HCT116 (cell line): ENCODE measurements around the gene AK5. TPM values are rescaled to one million over a fixed set of nuclear protein-coding genes. Genes with fewer than 3 reads are reported as not detected.

ENCODE experiments used
- ATAC-seq: fragments of 200-7000 bp; cut with Tn5 transposase; 2 replicates; pipeline ENCODE4 v1.9.1; 2020; ENCODE audit warnings: mild to moderate bottlenecking, moderate library complexity
- BruUV-seq: library from RNA; stranded (reverse); fragments of 400-500 nt; replicated peaks from 2 replicates; lab custom pipeline; 2021; lab: Mats Ljungman, UMichigan
- CTCF ChIA-PET: fragments of 300-600 bp; sonication (Branson Sonifier 250); formaldehyde crosslinking; loops from one replicate; lab custom pipeline; 2021; ENCODE audit warnings: antibody characterized with exemption; lab: Charles Lee
- POLR2A ChIA-PET: fragments of 300-600, 350-600 bp; sonication (Branson Sonifier 250); formaldehyde crosslinking; loops from one replicate; lab custom pipeline; 2021; ENCODE audit warnings: antibody characterized with exemption; lab: Charles Lee
- RAD21 ChIA-PET, 2 experiments: fragments of 300-600 bp; sonication (Branson Sonifier 250); formaldehyde crosslinking; loops; one replicate each; lab custom pipeline; 2023; ENCODE audit warnings: low total read pairs in 2 of 2; ENCODE audit not compliant: uncharacterized antibody in 2 of 2, unreplicated experiment in 2 of 2, low non-redundant PET in 1 of 2; lab: Charles Lee
- DNase-seq: peaks from one replicate; pipeline ENCODE4 v3.0.0-alpha.2; 2010; ENCODE audit warnings: low read depth, low spot score
- H2AFZ ChIP-seq: fragments of 200-600 bp; shearing (Covaris generic), sonication (generic); 2 replicates; pipeline ENCODE4 v1.6.1; 2017; ENCODE audit warnings: low read depth, mixed run types, mixed read lengths, antibody characterized with exemption, low read length; ENCODE audit not compliant: poor library complexity, severe bottlenecking
- H3K27ac ChIP-seq: 2 replicates; pipeline ENCODE4 v1.5.1; 2012; ENCODE audit warnings: low read depth, low read length
- H3K27me3 ChIP-seq: fragments of 200-600 bp; sonication (generic); 2 replicates; pipeline ENCODE4 v1.6.1; 2016; ENCODE audit warnings: mixed run types, low read length, mixed read lengths; ENCODE audit not compliant: insufficient read depth
- H3K36me3 ChIP-seq, 2 experiments: fragments of 200-500 bp in 1 of 2; fragments of 200-600 bp in 1 of 2; sonication (Bioruptor generic) in 1 of 2; sonication (generic) in 1 of 2; 2 replicates each; pipeline versions ENCODE4 v1.5.1 to v1.6.1; 2014 to 2016; ENCODE audit warnings: low read length in 2 of 2, inconsistent platforms in 1 of 2, mixed read lengths in 1 of 2, mixed run types in 1 of 2; ENCODE audit not compliant: insufficient read depth in 2 of 2, control insufficient read depth in 1 of 2
- H3K4me1 ChIP-seq, 2 experiments: fragments of 200-600 bp in 1 of 2; sonication (generic) in 1 of 2; 2 replicates each; pipeline versions ENCODE4 v1.5.1 to v1.6.1; 2012 to 2017; ENCODE audit warnings: low read length in 2 of 2, inconsistent platforms in 1 of 2, mild to moderate bottlenecking in 1 of 2, mixed read lengths in 1 of 2, mixed run types in 1 of 2, moderate library complexity in 1 of 2; ENCODE audit not compliant: insufficient read depth in 2 of 2, control insufficient read depth in 1 of 2
- H3K4me2 ChIP-seq: fragments of 200-600 bp; sonication (generic); 2 replicates; pipeline ENCODE4 v1.6.1; 2017; ENCODE audit warnings: mixed run types, low read length, mixed read lengths
- H3K4me3 ChIP-seq, 2 experiments: fragments of 200-600 bp in 1 of 2; sonication (generic) in 1 of 2; replicated peaks in 1 of 2; 2 replicates each; pipeline ENCODE4 v1.5.1; 2011 to 2016; ENCODE audit warnings: low read length in 2 of 2, control low read depth in 1 of 2, low read depth in 1 of 2, mild to moderate bottlenecking in 1 of 2, mixed read lengths in 1 of 2, mixed run types in 1 of 2
- H3K79me2 ChIP-seq: fragments of 200-600 bp; sonication (generic); 2 replicates; pipeline ENCODE4 v1.6.1; 2017; ENCODE audit warnings: mild to moderate bottlenecking, mixed run types, low read length, moderate library complexity, mixed read lengths; ENCODE audit not compliant: insufficient read depth
- H3K9ac ChIP-seq: fragments of 200-600 bp; sonication (generic); 2 replicates; pipeline ENCODE4 v1.6.1; 2016; ENCODE audit warnings: low read length, mixed read lengths
- H3K9me2 ChIP-seq: fragments of 200-600 bp; sonication (generic), shearing (Covaris generic); 2 replicates; pipeline ENCODE4 v1.6.1; 2017; ENCODE audit warnings: mixed run types, mild to moderate bottlenecking, moderate library complexity; ENCODE audit not compliant: insufficient read depth
- H3K9me3 ChIP-seq, 2 experiments: fragments of 200-500 bp in 1 of 2; fragments of 200-600 bp in 1 of 2; sonication (Bioruptor generic) in 1 of 2; sonication (generic) in 1 of 2; 2 replicates each; pipeline ENCODE4 v1.6.1; 2014 to 2017; ENCODE audit warnings: low read length in 2 of 2, mixed read lengths in 2 of 2, inconsistent platforms in 1 of 2, low read depth in 1 of 2, mild to moderate bottlenecking in 1 of 2, mixed run types in 1 of 2, moderate library complexity in 1 of 2; ENCODE audit not compliant: control insufficient read depth in 1 of 2, insufficient read depth in 1 of 2
- H4K20me1 ChIP-seq: fragments of 200-600 bp; sonication (generic), shearing (Covaris generic); 2 replicates; pipeline ENCODE4 v1.6.1; 2017; ENCODE audit warnings: mixed run types, mild to moderate bottlenecking, moderate library complexity; ENCODE audit not compliant: insufficient read depth
- CBX3 ChIP-seq: IDR thresholded peaks from 2 replicates; pipeline ENCODE4 v1.6.1; 2012; ENCODE audit warnings: low read depth
- EZH2 ChIP-seq: fragments of 200-600 bp; sonication (generic); IDR thresholded peaks from 2 replicates; pipeline ENCODE4 v1.6.1; 2017; ENCODE audit warnings: antibody characterized with exemption, mixed run types
- FOSL1 ChIP-seq: IDR thresholded peaks from 2 replicates; pipeline ENCODE4 v1.6.1; 2012; ENCODE audit warnings: low read depth
- YY1 ChIP-seq: IDR thresholded peaks from 2 replicates; pipeline ENCODE4 v1.6.1; 2011; ENCODE audit warnings: low read length, low read depth, moderate library complexity, mild to moderate bottlenecking; ENCODE audit not compliant: insufficient replicate concordance; ENCODE audit errors: extremely low read depth
- ZFX ChIP-seq: fragments of 450-650 bp; IDR thresholded peaks from 2 replicates; pipeline ENCODE4 v1.6.1; 2017
- intact Hi-C: fragments of 100-400 bp; cut with micrococcal nuclease; formaldehyde crosslinking; loops from 2 replicates; pipeline ENCODE4 v1.10.0; 2022
- total RNA-seq: library from RNA; stranded (reverse); gene quantifications from one replicate; pipeline ENCODE4 v1.2.1, GENCODE V29; 2021; ENCODE audit not compliant: unreplicated experiment
- TF ChIP-seq, protein P1 (sequence below): IDR thresholded peaks from 2 replicates; pipeline ENCODE4 v1.6.1; 2012; ENCODE audit warnings: low read depth

Gene AK5
- total RNA-seq, 1 experiment from 2014 or later: 0.22 TPM

DNA sequence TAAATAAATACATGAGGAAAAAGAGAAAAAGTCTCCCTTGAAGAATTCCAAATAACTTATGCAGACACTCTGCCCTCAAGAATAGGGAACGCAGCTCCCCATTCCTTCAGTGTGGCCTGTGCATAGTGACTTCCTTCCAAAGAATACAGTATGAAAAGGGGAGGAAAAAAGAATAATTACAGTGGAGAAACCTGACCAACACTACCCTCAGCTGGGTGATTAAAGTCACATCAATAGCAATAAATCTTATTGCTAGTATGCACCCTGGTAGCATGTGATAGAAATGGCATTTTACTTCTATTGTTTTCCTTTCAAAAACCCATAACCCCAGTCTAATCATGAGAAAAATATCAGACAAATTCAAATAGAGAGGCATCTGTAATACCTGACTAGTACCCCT is 315.5 kb downstream of the AK5 start:
- H3K36me3 ChIP-seq: no peaks in the 10 kb centered on the region
- peaks cover 62% of the 10 kb centered on the region for H3K79me2 ChIP-seq
- H4K20me1 ChIP-seq: peaks cover 15% of the 10 kb centered on the region; the same call in 1 of the 2 replicates
- no peak overlapping the region for H3K4me2 ChIP-seq
- ChIA-PET RAD21 (no interaction called here), CTCF (no interaction called here), POLR2A (no interaction called here)
- H3K27ac ChIP-seq: no peak overlapping the region
- no peak for DNase-seq
- no peaks in the 10 kb centered on the region for H3K9me2 ChIP-seq
- H3K4me3 ChIP-seq: no peak overlapping the region
- no TSS peak for BruUV-seq
- no peak overlapping the region for H2AFZ ChIP-seq
- H3K4me1 ChIP-seq: no peaks in the 10 kb centered on the region
- H3K9me3 ChIP-seq: no peaks in the 10 kb centered on the region
- no peaks in the 10 kb centered on the region for H3K27me3 ChIP-seq
- no peak overlapping the region for H3K9ac ChIP-seq
- TF ChIP-seq CBX3 (no peak), ZFX (no peak), EZH2 (no peak), FOSL1 (no peak), YY1 (no peak)
- TF ChIP-seq, protein P1, sequence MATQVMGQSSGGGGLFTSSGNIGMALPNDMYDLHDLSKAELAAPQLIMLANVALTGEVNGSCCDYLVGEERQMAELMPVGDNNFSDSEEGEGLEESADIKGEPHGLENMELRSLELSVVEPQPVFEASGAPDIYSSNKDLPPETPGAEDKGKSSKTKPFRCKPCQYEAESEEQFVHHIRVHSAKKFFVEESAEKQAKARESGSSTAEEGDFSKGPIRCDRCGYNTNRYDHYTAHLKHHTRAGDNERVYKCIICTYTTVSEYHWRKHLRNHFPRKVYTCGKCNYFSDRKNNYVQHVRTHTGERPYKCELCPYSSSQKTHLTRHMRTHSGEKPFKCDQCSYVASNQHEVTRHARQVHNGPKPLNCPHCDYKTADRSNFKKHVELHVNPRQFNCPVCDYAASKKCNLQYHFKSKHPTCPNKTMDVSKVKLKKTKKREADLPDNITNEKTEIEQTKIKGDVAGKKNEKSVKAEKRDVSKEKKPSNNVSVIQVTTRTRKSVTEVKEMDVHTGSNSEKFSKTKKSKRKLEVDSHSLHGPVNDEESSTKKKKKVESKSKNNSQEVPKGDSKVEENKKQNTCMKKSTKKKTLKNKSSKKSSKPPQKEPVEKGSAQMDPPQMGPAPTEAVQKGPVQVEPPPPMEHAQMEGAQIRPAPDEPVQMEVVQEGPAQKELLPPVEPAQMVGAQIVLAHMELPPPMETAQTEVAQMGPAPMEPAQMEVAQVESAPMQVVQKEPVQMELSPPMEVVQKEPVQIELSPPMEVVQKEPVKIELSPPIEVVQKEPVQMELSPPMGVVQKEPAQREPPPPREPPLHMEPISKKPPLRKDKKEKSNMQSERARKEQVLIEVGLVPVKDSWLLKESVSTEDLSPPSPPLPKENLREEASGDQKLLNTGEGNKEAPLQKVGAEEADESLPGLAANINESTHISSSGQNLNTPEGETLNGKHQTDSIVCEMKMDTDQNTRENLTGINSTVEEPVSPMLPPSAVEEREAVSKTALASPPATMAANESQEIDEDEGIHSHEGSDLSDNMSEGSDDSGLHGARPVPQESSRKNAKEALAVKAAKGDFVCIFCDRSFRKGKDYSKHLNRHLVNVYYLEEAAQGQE: no peak
- ATAC-seq: no peak
- intact Hi-C loops: no loop called here
